H9 (cell line): ENCODE data around the gene CLEC1A. TPM values are rescaled to one million over a fixed set of nuclear protein-coding genes. Genes with fewer than 3 reads are reported as not detected.

ENCODE experiments used
- DNase-seq: peaks from one replicate; pipeline ENCODE4 v3.0.0-alpha.2; 2017
- H2AFZ ChIP-seq: one replicate; pipeline ENCODE4 v1.6.1; 2013; ENCODE audit warnings: mild to moderate bottlenecking, low read length, control low read depth, moderate library complexity
- H2AK5ac ChIP-seq: 2 replicates; pipeline ENCODE4 v1.6.1; 2013; ENCODE audit warnings: low read length, control low read depth, mixed read lengths; ENCODE audit not compliant: insufficient read length
- H2BK120ac ChIP-seq: one replicate; pipeline ENCODE4 v1.6.1; 2013; ENCODE audit warnings: low read depth, mild to moderate bottlenecking, low read length, control low read depth, inconsistent platforms; ENCODE audit not compliant: poor library complexity, severe bottlenecking
- H2BK12ac ChIP-seq: 2 replicates; pipeline ENCODE4 v1.6.1; 2013; ENCODE audit warnings: low read length, control low read depth, mixed read lengths, low read depth; ENCODE audit not compliant: insufficient read length
- H2BK15ac ChIP-seq: 2 replicates; pipeline ENCODE4 v1.6.1; 2013; ENCODE audit warnings: low read depth, low read length, control low read depth
- H2BK20ac ChIP-seq: one replicate; pipeline ENCODE4 v1.6.1; 2013; ENCODE audit warnings: low read depth, mild to moderate bottlenecking, low read length, control low read depth, inconsistent platforms; ENCODE audit not compliant: poor library complexity, severe bottlenecking
- H2BK5ac ChIP-seq: 2 replicates; pipeline ENCODE4 v1.6.1; 2013; ENCODE audit warnings: low read length, control low read depth, mixed read lengths; ENCODE audit not compliant: insufficient read length
- H3K14ac ChIP-seq: 2 replicates; pipeline ENCODE4 v1.6.1; 2013; ENCODE audit warnings: low read length, control low read depth; ENCODE audit not compliant: insufficient read depth
- H3K18ac ChIP-seq: 2 replicates; pipeline ENCODE4 v1.6.1; 2013; ENCODE audit warnings: low read depth, mild to moderate bottlenecking, mixed read lengths, low read length, control low read depth; ENCODE audit not compliant: insufficient read length
- H3K23ac ChIP-seq: 2 replicates; pipeline ENCODE4 v1.6.1; 2013; ENCODE audit warnings: low read length, control low read depth, mixed read lengths, low read depth; ENCODE audit not compliant: insufficient read length
- H3K23me2 ChIP-seq: 2 replicates; pipeline ENCODE4 v1.6.1; 2013; ENCODE audit warnings: low read depth, mild to moderate bottlenecking, mixed read lengths, low read length, control low read depth; ENCODE audit not compliant: insufficient read length, poor library complexity, severe bottlenecking
- H3K27ac ChIP-seq: 2 replicates; pipeline ENCODE4 v1.5.1; 2013; ENCODE audit warnings: low read length, control low read depth, mixed read lengths, low read depth; ENCODE audit not compliant: insufficient read length
- H3K27me3 ChIP-seq: 2 replicates; pipeline ENCODE4 v1.6.1; 2013; ENCODE audit warnings: low read length, control low read depth, inconsistent platforms; ENCODE audit not compliant: insufficient read depth
- H3K4ac ChIP-seq: 2 replicates; pipeline ENCODE4 v1.6.1; 2013; ENCODE audit warnings: low read depth, mild to moderate bottlenecking, control low read depth, inconsistent platforms, low read length, moderate library complexity
- H3K4me1 ChIP-seq: 2 replicates; pipeline ENCODE4 v1.6.1; 2013; ENCODE audit warnings: low read length, control low read depth, inconsistent platforms; ENCODE audit not compliant: insufficient read depth
- H3K4me2 ChIP-seq: 2 replicates; pipeline ENCODE4 v1.6.1; 2013; ENCODE audit warnings: low read length, control low read depth, mixed read lengths; ENCODE audit not compliant: insufficient read length, insufficient read depth
- H3K56ac ChIP-seq: 2 replicates; pipeline ENCODE4 v1.6.1; 2013; ENCODE audit warnings: low read depth, mild to moderate bottlenecking, mixed read lengths, low read length, control low read depth; ENCODE audit not compliant: insufficient read length
- H3K79me1 ChIP-seq: 2 replicates; pipeline ENCODE4 v1.6.1; 2013; ENCODE audit warnings: low read depth, mild to moderate bottlenecking, moderate library complexity, low read length, control low read depth, inconsistent platforms; ENCODE audit not compliant: insufficient read depth, poor library complexity, severe bottlenecking
- H3K79me2 ChIP-seq: 2 replicates; pipeline ENCODE4 v1.6.1; 2013; ENCODE audit warnings: low read length, control low read depth, inconsistent platforms; ENCODE audit not compliant: insufficient read depth
- H3K9ac ChIP-seq: 2 replicates; pipeline ENCODE4 v1.6.1; 2013; ENCODE audit warnings: low read length, control low read depth, mixed read lengths; ENCODE audit not compliant: insufficient read length; ENCODE audit errors: extremely low read depth
- H3K9me3 ChIP-seq: one replicate; pipeline ENCODE4 v1.6.1; 2013; ENCODE audit warnings: low read depth, low read length, inconsistent platforms; ENCODE audit not compliant: control insufficient read depth
- H3T11ph ChIP-seq: one replicate; pipeline ENCODE4 v1.6.1; 2013; ENCODE audit warnings: mild to moderate bottlenecking, low read length, control low read depth, inconsistent platforms
- H4K20me1 ChIP-seq: one replicate; pipeline ENCODE4 v1.6.1; 2013; ENCODE audit not compliant: control insufficient read depth, insufficient read length, insufficient read depth
- H4K5ac ChIP-seq: 2 replicates; pipeline ENCODE4 v1.6.1; 2013; ENCODE audit warnings: low read depth, mild to moderate bottlenecking, mixed read lengths, low read length, control low read depth; ENCODE audit not compliant: insufficient read length
- H4K8ac ChIP-seq: replicated peaks from 2 replicates; pipeline ENCODE4 v1.6.1; 2013; ENCODE audit warnings: low read length, control low read depth, mixed read lengths, low read depth; ENCODE audit not compliant: insufficient read length
- H4K91ac ChIP-seq: 2 replicates; pipeline ENCODE4 v1.6.1; 2013; ENCODE audit warnings: low read depth, mild to moderate bottlenecking, moderate library complexity, mixed read lengths, low read length, control low read depth; ENCODE audit not compliant: insufficient read length
- H3K27ac Mint-ChIP-seq, 3 experiments: 2 replicates in 2 of 3; 3 replicates in 1 of 3; pipeline ENCODE4 v1.8.0; 2020 to 2021; ENCODE audit warnings: mixed read lengths in 3 of 3, mild to moderate bottlenecking in 1 of 3, moderate library complexity in 1 of 3
- H3K27me3 Mint-ChIP-seq: 2 replicates; pipeline ENCODE4 v1.8.0; 2021; ENCODE audit warnings: low read depth, mild to moderate bottlenecking, moderate library complexity, mixed read lengths
- H3K36me3 Mint-ChIP-seq, 3 experiments: 2 replicates in 2 of 3; 3 replicates in 1 of 3; pipeline ENCODE4 v1.8.0; 2020 to 2021; ENCODE audit warnings: low read depth in 3 of 3, mixed read lengths in 3 of 3; ENCODE audit not compliant: insufficient read depth in 1 of 3
- H3K4me1 Mint-ChIP-seq, 2 experiments: 2 replicates each; pipeline ENCODE4 v1.8.0; 2020; ENCODE audit warnings: mixed read lengths in 2 of 2
- H3K4me3 Mint-ChIP-seq, 2 experiments: 2 replicates in 1 of 2; 3 replicates in 1 of 2; pipeline ENCODE4 v1.8.0; 2020 to 2021; ENCODE audit warnings: mild to moderate bottlenecking in 2 of 2, mixed read lengths in 2 of 2, moderate library complexity in 1 of 2
- H3K9me3 Mint-ChIP-seq, 2 experiments: 2 replicates in 1 of 2; 3 replicates in 1 of 2; pipeline ENCODE4 v1.8.0; 2020; ENCODE audit warnings: mild to moderate bottlenecking in 2 of 2, mixed read lengths in 2 of 2, moderate library complexity in 1 of 2
- WGBS: extraction: QIAGEN DNeasy Blood & Tissue Kit; methylation state at CpG from one replicate; pipeline ENCODE4 v1.1.7; 2013; ENCODE audit warnings: missing lambda C conversion rate, low lambda C conversion rate, mixed read lengths; ENCODE audit not compliant: insufficient read length; ENCODE audit errors: extremely low coverage; 5-methylcytosine and 5-hydroxymethylcytosine counted together
- total RNA-seq: library from RNA; stranded (reverse); gene quantifications from 2 replicates; pipeline ENCODE4 v1.2.1, GENCODE V29; 2021
- TF ChIP-seq, protein P1 (sequence below): fragments of 200-600 bp; sonication (generic); conservative IDR thresholded peaks from 3 replicates; pipeline ENCODE4 v1.8.0; 2021; ENCODE audit warnings: antibody characterized with exemption, mild to moderate bottlenecking

The CLEC1A gene
- total RNA-seq, 1 experiment from 2014 or later: not detected

DNA sequence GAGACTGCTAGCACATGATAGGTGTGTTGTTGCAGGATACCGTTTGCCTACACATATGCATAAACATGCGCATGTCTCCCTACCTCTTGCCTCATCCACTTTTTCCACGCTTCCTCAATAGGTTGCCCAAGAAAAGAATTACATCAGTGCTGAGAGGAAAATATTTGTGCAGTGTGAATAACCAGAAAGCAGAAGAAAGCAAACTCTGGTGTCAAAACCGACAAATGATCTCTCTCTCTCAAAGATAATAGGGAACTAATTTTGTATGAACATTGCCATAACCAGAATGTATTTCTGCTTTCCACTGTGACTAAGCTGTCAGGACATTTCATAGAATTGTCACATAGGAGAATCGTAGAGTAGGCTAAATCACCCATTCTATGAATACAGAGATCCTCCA is 29.9 kb upstream of the CLEC1A start:
- Histone ChIP-seq H3K9ac (no peak overlapping the region), H2AK5ac (no peak overlapping the region), H4K5ac (no peak overlapping the region), H3K18ac (no peak overlapping the region), H3K79me1 (no peaks in the 10 kb centered on the region), H3K27ac (no peak overlapping the region), H3T11ph (no peak overlapping the region), H4K8ac (no peak overlapping the region), H2BK15ac (no peak overlapping the region), H3K4me1 (peaks cover 9% of the 10 kb centered on the region), H2BK20ac (no peak overlapping the region), H3K9me3 (no peaks in the 10 kb centered on the region), H3K4ac (no peak overlapping the region), H4K20me1 (no peaks in the 10 kb centered on the region), H3K4me2 (no peak overlapping the region), H2AFZ (no peak overlapping the region), H4K91ac (no peak overlapping the region), H3K79me2 (no peaks in the 10 kb centered on the region), H3K23me2 (no peaks in the 10 kb centered on the region), H3K27me3 (no peaks in the 10 kb centered on the region), H2BK5ac (no peak overlapping the region), H3K23ac (no peak overlapping the region), H2BK12ac (no peak overlapping the region), H3K56ac (no peak overlapping the region), H3K14ac (no peak overlapping the region), H2BK120ac (no peak overlapping the region)
- Mint-ChIP-seq H3K4me3 (no peak overlapping the region), H3K27ac (no peak overlapping the region), H3K36me3 (no peaks in the 10 kb centered on the region), H3K9me3 (no peaks in the 10 kb centered on the region), H3K4me1 (peaks cover 38 to 39% of the 10 kb centered on the region in 2 experiments), H3K27me3 (no peaks in the 10 kb centered on the region)
- no CpG with 5 or more reads among the region's 5 CpGs for WGBS
- no peak for DNase-seq
- TF ChIP-seq, protein P1, sequence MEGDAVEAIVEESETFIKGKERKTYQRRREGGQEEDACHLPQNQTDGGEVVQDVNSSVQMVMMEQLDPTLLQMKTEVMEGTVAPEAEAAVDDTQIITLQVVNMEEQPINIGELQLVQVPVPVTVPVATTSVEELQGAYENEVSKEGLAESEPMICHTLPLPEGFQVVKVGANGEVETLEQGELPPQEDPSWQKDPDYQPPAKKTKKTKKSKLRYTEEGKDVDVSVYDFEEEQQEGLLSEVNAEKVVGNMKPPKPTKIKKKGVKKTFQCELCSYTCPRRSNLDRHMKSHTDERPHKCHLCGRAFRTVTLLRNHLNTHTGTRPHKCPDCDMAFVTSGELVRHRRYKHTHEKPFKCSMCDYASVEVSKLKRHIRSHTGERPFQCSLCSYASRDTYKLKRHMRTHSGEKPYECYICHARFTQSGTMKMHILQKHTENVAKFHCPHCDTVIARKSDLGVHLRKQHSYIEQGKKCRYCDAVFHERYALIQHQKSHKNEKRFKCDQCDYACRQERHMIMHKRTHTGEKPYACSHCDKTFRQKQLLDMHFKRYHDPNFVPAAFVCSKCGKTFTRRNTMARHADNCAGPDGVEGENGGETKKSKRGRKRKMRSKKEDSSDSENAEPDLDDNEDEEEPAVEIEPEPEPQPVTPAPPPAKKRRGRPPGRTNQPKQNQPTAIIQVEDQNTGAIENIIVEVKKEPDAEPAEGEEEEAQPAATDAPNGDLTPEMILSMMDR: no peak
